GM18508 (cell line): Measurements from ENCODE around the gene CLDN19.

Experiments used
- ATAC-seq: cut with Tn5 transposase; IDR thresholded peaks from one replicate; pipeline ENCODE4 v1.9.1; 2021; ENCODE audit warnings: moderate number of reproducible peaks; ENCODE audit not compliant: insufficient read depth, unreplicated experiment

Gene CLDN19, protein sequence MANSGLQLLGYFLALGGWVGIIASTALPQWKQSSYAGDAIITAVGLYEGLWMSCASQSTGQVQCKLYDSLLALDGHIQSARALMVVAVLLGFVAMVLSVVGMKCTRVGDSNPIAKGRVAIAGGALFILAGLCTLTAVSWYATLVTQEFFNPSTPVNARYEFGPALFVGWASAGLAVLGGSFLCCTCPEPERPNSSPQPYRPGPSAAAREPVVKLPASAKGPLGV

DNA sequence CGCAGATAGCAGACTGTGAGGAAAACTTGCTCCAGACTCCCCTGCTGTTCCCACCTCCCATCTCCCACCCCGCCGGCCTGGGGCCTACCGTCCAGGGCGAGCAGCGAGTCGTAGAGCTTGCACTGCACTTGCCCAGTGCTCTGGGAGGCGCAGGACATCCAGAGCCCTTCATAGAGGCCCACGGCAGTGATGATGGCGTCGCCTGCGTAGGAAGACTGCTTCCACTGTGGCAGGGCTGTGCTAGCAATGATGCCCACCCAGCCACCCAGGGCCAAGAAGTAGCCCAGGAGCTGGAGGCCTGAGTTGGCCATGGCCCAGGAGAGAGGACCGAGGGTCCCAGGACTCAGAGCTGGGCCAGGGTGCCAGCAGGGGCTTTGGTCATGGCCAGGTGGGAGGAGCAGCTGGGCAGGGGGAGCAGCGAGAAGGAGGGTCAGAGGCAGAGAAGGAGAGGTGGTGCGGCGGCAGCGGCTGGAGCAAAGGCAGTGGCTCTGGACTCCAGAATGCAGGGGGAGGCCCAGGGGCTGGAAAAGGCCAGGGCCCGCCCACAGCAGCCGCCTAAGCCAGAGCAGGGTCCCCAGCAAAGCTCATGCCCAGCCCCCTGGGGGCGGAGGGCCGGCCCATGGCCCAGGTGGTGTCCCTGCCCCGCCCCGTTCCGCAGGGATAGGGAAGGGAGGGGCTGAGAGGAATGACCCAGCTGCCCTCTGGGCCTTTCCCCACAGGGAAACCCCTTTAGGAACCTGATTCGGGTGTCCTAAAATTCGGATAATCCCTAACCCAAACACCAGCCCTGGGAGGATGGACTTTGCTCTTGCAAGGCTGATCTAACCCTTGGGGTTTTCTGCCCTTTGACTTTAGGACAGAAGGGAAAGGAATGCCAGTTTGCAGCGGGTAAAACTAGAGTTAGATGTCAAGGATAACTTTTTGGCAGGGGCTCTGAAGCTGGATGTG, at the start of gene CLDN19:
Gene CLDN19, minus strand, starts transcription at position 484 of the 948 bp plus-strand sequence. Its CDS starts 173 bp downstream, at position 311.
- no peak for ATAC-seq

DNA sequence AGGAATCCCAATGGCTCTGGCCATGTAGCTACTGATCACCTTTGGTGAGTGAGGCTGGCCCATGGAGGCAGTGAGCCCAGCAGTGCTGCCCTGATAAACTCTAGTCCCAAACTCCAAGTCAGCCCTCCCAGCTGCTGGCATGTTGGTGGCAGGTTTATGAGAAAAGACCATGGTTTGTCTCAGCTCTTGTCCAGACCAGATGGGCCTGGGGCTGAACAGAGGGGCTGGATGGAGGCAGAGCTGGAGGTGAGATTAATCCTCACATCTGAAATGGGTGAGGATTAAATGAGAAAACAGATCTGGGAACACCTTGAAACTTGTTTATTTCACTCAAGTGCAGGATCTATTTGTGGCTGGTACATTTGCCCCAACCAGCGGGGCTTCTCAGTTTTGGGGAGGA, 48.0 kb upstream of the CLDN19 start:
- no peak for ATAC-seq

DNA sequence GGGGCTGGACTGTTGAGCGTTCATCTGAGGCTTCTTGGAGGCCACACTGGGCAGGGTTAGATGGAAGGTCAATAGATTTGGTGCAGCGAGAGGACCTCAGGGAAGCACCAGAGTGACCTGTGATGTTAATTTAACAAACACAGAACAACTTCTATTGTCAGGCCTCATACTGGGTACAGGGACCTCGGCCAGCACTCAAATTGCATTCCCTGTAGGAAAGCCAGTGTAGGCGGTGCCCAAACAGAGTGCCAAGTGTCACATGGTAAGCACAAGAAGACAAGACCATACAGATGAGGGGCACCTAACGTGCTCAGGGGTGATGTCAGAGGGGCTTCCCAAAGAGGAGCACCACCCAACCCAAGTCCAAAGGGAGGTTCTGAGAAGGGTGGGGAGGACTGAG, 46.1 kb upstream of the CLDN19 start:
- no peak for ATAC-seq

DNA sequence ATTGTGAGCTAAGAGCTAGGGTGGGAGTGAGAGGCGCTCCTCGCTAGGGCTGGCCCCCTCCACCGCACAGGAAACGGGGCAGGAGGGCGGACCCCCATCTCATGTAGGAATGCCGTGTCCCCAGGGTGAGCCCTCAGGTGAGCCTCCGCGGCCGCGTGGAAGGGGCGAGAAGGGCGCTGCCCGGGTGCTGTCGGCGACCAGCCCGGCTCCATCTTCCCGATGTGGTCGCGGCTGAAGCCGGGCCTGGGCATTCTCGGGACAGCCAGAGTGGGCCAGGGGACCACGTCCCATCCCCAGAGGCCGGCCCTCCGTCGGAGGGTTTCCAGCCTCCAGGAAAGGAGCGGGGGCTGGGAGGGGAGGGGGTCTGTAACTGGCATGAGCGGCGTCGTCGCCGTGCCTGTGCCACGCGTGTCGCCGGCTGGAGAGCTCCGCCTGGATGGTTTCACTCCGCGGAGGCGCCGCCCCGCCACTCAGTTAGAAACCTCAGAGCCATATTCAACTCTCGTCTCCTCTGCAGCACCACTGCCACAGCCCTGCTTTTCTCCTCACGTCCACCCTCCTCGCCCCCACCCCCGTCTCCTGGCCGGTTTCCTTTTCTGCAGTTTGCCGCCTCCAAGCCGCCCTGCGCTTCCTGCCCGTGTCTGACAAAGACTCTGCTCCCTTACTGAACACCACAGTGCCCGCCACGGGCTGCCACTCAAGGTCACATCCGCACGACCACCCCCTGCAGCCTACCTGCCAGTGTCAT, 45.1 kb upstream of the CLDN19 start, which contains the start of gene TMEM269:
Gene TMEM269, plus strand, starts transcription at position 46 of the 748 bp plus-strand sequence. CDS start 4,903 bp downstream, outside the sequence.
- ATAC-seq: no peak

DNA sequence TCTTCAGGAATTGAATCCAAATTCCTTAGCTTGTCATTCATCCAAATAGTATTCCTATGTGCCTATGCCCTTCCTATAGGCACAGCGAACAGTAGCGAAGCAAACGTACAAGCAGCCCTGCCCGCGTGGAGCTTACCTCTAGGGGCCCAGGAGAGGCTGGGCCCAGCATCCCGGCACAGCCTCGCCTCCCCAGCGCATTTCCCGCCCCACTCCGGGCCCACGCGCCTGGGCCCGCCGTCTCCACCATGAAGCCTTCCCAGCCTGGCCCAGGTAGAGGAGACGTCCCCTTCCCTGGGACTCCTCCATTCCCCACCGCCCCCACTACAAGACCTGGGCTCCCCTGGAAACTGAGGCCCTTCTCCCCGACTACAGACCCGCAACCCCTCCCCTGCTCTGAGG, 44.5 kb upstream of the CLDN19 start:
- ATAC-seq: no peak

DNA sequence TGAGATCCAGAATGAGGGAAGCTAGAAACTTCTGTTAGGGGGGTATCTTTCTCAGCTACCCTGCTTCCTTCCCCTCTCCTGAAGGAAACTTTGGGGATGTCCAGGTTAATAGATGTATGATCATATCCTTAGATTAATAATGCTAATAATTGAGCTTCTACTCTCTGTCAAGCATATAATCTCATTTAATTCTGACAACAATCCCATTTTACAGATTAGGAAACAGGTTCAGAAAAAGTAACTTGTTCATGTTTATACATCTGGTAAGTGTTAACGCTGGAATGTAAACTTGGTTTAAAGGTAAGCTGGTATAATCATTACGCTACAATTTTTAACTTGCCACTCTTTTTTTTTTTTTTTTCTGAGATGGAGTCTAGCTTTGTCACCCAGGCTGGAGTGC, 43.1 kb upstream of the CLDN19 start:
- ATAC-seq: no peak

DNA sequence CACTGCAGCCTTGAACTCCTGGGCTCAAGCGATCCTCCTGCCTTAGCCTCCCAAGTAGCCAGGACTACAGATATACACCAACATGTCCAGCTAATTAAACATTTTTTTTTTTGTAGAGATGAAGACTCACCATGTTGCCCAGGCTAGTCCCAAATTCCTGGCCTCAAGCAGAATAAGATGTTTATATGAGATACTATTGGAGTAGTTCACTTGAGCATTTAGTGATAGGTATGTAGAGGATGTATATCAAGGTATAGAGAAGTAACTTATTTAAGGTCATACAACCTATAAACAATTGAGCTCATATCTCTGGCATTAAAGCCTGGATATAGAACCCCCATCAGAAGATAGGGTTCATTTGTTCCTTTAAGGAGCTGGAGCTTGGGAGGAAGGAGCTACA, 40.1 kb upstream of the CLDN19 start:
- ATAC-seq: no peak

DNA sequence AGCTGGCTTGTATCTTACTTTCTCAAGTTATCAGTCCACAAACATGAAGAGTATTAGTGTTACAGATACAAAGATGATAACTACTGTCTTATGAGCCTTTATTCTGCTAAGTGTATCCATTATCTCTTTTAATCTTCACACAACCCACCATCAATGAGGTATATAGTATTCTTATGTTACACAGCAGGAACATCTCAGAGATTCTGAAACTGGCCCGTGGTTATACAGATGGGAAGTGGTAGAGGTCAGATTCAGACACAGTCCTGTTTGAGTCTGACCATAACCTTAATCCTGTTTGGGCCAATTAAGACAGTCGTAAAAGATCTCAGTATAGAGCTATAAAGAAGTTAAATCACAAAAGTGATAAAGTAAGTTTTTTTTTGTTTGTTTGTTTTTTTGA, 39.7 kb upstream of the CLDN19 start:
- no peak for ATAC-seq

DNA sequence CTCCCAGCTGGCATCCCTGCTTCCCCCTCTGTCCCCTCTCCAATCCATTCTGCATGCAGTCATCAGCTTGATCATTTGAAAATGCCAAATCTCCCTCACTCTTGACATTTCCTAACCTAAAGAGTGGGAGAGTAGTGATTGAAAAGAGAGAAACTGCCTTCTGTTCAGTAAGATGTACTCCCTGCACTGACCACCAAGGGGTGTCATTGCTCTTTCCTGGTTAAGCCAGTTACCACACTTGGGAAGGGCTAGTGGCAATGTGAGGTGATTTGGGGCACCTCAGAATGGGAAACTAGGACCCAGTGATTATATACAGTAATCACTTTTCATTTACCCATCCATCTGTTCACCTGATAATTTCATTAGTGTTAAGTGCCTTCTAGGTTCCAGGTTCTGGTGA, 37.8 kb upstream of the CLDN19 start:
- ATAC-seq: no peak

DNA sequence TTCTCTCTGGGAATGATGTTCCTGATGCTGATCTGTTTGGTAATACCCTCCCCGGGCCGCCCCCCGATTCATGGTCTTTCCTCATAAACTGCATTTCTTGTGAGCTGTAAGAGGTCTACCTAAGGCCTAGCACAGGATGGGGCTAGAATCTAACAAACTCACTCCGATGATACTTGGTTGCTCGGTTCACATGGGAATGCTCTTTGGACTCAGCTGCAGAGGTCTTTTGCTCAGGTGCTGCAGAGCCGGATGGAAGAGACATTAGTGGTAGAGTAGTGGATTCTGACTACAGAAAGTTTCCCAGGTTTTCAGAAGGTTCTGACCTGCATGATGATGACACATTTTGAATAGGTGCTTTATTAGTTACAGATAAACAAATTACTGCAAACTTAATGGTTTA, 36.5 kb upstream of the CLDN19 start:
- ATAC-seq: no peak

DNA sequence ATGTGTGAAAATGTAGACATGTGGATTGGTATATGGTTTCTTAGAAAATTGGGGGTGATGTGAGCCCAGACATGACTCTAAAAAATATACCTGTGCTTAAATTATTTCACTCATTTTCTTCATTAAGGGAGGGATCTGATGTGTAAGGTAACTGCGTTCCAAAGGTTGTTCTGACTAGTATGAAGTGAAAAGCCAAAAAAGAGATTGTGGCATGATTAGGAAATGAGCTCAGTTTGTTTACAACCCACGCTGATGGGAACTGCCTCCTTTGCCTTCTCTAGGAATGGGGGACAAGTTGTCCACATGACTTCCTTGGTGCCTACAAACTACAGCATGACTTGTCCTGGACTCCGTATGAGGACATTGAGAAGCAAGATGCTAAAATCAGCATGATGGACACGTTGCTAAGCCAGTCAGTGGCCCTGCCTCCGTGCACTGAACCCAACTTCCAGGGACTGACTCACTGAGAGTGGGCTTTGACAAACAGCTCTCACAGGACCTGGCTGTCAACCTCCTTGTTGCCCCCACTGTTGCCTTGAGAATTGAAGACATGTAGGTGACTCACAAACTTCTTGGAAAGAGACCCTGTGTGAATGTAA, 35.0 kb upstream of the CLDN19 start:
- no peak for ATAC-seq

DNA sequence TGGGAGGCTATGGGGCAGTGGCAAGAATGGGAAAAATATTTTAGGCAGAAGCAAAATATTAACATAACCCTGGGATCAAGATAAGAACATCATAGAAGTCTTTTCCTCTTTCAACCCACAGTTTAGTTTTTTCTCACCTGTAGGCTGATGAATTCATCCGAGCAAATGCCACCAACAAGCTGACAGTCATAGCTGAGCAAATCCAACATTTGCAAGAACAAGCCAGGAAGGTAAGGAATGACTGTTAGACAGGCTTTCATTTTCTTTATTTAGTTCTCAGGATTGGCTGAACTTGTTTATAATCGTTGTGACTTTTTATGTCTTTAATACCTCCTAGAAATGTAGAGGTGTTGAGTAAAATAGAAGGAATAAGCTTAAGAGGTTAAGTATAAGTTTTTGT, 33.4 kb upstream of the CLDN19 start:
- ATAC-seq: no peak

DNA sequence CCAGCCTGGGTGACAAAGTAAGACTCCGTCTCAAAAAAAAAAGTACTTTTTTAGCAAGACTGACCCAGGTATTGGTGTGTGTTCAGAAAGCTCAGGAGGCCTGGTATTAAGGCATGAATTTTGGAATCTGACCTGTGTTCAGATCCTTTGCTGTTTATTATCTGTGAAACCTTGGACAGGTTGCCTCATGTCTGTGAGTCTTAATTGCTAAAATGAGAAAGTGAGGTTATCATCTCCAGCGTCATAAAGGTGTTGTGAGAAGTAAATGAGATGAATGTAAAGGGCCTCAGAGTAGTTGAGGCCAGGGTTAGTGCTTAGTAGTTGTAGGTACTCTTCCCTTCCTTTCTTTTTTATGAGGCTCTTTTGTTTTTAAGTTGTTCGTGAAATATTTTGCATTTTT, 29.8 kb upstream of the CLDN19 start:
- no peak for ATAC-seq

DNA sequence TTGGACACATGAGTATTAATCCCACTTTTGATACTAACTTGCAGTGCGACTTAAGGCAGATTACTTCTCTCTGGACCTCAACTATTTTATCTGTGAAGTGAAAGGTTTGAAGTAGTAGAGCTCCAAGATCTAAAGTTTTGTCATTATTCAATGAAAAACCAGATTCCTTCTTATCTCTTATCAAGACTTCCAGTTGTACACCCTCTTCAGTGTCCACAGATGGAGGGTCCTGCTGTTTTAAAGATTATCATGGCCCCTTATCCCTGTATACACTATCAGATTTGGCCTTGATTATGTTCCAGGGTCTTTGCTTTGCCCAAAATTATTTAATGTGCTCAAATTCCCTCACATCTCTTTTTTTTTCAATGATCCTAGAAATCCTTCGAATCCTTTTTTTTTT, 28.1 kb upstream of the CLDN19 start:
- no peak for ATAC-seq

DNA sequence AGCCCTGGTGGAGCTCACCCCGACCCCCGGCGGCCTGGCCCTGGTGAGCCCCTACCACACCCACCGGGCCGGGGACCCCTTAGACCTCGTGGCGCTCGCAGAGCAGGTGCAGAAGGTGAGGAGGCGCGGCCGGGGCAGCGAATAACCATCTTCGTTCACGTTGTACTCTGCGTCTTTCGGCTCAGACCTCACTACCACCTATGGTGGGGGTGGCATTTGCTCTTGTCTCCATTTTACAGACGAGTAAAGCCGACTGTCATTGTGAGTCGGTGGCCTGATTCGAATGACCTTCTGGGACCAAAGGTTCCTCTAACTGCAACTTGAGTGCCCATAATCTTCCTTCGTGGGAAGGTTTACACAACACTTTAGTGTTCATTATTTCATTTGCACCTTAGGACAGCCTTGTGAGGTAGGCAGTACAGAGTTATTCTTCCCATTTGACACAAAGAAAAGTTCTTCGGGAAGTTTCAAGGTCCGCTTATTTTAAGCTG, 27.5 kb upstream of the CLDN19 start:
- ATAC-seq: peak; percentile 3

DNA sequence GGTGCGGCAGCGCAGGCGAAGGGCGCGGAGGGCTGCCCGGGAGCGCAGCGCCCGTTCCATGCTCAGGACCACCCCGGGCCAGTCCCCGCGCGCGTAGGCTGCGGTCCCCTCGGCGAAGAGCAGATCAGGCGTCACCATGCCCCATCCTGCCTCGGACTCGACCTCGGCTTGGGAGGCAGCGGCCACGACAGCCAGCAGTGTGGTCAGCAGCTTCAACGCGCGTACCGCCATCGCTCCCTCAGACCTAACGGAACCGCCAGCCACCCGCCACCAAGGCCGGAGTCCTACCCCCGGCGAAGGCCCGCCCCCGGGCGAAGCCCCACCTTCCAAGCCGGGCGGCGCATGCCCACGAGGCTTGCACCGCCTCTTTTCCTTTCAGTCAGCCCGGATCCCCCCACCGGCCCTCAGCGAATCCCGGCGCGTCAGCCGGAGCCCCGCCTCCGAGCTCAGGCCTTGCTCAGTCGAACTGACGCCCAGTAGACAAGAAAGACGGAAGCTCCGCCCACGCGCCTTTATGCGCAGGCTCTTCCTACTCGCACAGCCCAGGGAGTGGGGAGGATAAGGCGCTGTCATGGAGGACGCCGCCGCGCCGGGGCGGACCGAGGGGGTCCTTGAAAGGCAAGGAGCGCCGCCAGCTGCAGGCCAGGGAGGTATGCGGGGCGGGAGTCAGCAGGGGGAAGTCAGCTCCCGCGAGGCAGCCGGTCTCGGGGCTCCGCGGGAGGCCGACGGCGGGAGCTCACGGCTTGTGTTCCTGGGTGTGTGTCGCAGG, 26.9 kb upstream of the CLDN19 start, which contains the start of the genes C1orf50 and P3H1:
Gene C1orf50, plus strand, starts transcription at position 509 of the 769 bp plus-strand sequence. Its CDS starts 63 bp downstream, at position 572.
Gene P3H1, minus strand, starts transcription at position 288 of the 769 bp plus-strand sequence. Its CDS starts 57 bp downstream, at position 231.
- peak; percentile 81 for ATAC-seq

DNA sequence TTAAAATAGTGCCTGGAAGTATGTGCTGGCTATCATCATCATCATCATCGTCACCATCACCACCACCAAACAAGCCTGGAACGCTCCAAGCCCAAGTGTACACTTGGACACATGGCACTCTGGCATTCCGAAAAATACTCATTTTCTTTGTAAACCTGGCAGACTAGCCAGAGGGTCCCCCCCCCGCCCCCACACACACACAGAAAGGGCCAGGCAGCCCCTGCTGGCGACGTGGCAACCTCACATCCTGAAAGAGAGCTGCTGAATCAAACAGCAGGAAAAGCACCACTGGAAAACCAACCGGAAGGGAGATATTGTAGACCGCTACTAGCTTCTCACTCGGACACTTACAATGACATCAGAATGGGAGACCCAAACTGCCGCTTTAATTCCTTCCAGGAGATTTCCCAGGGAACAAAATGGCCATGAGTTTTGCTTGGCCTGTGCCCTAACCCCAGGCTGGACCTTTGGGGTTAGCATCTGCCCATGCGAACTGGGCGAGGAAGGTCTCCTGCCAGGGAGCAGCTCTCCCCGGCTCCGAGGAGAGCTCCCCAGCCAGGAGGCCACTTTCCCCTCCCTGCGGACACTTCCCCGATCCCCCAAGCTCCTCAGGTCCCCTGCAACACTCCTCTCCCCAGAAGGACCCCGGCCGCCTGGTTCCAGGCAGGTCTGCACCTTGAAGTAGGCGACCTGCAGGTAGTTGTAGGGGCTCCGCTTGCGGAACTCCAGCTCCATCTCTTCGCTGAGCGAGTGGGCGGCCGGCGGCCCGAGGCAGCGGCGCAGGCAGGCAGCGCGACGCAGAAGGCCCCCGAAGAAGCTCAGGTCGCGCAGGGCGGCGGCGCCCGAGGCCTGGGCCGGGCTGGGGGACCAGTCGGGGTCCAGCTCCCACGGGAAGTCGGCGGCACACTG, 26.1 kb upstream of the CLDN19 start:
- ATAC-seq: no peak

DNA sequence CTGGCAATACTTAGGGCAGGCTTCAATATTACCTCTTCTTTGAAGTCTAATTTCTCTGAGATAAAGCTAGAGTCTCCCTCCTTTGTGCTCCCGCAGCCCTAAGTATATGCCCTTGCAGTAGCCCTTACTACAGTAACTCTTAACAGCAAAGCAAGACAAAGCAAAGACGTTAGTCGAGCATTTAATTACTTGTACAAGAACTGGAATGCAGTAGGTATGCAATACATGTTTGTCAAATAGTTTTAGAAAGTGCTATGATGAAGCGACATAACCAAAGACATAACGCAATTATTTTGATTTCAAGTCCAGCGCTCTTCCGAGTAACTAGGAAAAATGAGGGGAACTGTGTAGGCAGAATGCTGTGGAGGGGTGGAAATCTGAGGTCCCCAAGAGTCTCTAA, 25.2 kb upstream of the CLDN19 start:
- no peak for ATAC-seq
